Stimulated activated naive CD8-positive, alpha-beta T cell treated with anti-CD3 and anti-CD28 coated beads, Interleukin-15, Interleukin-2, amounts not matched to agents 100 ng/mL and 50 ng/mL, for 24 hours (primary cell): ENCODE data around the gene MSGN1.
A peak's percentile ranks its signal among the peaks of the same experiment; 100 is the strongest.
"Not testable (repeated sequence)": the region's sequence is repeated elsewhere in the genome, so short reads cannot be mapped to it uniquely, and the experiment has no call there.

ENCODE experiments used
- H3K27ac Mint-ChIP-seq: one replicate; pipeline ENCODE4 v1.8.0; 2021; ENCODE audit warnings: mild to moderate bottlenecking, mixed read lengths
- H3K27me3 Mint-ChIP-seq: one replicate; pipeline ENCODE4 v1.8.0; 2021; ENCODE audit warnings: mixed read lengths
- H3K36me3 Mint-ChIP-seq: one replicate; pipeline ENCODE4 v1.8.0; 2021; ENCODE audit warnings: low read depth, mixed read lengths
- H3K4me1 Mint-ChIP-seq: one replicate; pipeline ENCODE4 v1.8.0; 2021; ENCODE audit warnings: low read depth, mixed read lengths
- H3K4me3 Mint-ChIP-seq: one replicate; pipeline ENCODE4 v1.8.0; 2021; ENCODE audit warnings: mild to moderate bottlenecking, mixed read lengths
- H3K9me3 Mint-ChIP-seq: one replicate; pipeline ENCODE4 v1.8.0; 2021; ENCODE audit warnings: mixed read lengths

MSGN1 gene

GRCh38 chr2:17821080-17821479 is 4.8 kb downstream of the MSGN1 start:
- Mint-ChIP-seq H3K27ac (no peak overlapping the region), H3K36me3 (no peaks in the 10 kb centered on the region), H3K4me3 (no peak overlapping the region), H3K9me3 (no peaks in the 10 kb centered on the region), H3K27me3 (peaks cover 19% of the 10 kb centered on the region), H3K4me1 (peaks cover 18% of the 10 kb centered on the region)

GRCh38 chr2:17821535-17822444 is 5.5 kb downstream of the MSGN1 start:
- Mint-ChIP-seq H3K36me3 (no peaks in the 10 kb centered on the region), H3K27ac (peak overlapping the region; percentile 37), H3K27me3 (peaks cover 19% of the 10 kb centered on the region), H3K4me3 (no peak overlapping the region), H3K4me1 (peaks cover 18% of the 10 kb centered on the region), H3K9me3 (no peaks in the 10 kb centered on the region)

- no peak overlapping the region for H3K4me3 Mint-ChIP-seq
- H3K36me3 Mint-ChIP-seq, result no peaks in the 10 kb centered on the region
- H3K27ac Mint-ChIP-seq, result no peak overlapping the region
- H3K4me1 Mint-ChIP-seq, result peaks cover 18% of the 10 kb centered on the region
- H3K27me3 Mint-ChIP-seq, result peaks cover 19% of the 10 kb centered on the region
- H3K9me3 Mint-ChIP-seq, result no peaks in the 10 kb centered on the region
These were observed 6.3 kb downstream of the MSGN1 start for GRCh38 chr2:17822445-17823117.

GRCh38 chr2:17823646-17824045 is 7.4 kb downstream of the MSGN1 start:
- not testable (repeated sequence) for H3K4me3 Mint-ChIP-seq, H3K36me3 Mint-ChIP-seq, H3K9me3 Mint-ChIP-seq
- Mint-ChIP-seq H3K27me3 (peaks cover 19% of the 10 kb centered on the region), H3K4me1 (peaks cover 18% of the 10 kb centered on the region), H3K27ac (peak overlapping the region; percentile 58)

GRCh38 chr2:17827316-17827715 is 11.1 kb downstream of the MSGN1 start:
- H3K4me1 Mint-ChIP-seq, result peaks cover 10% of the 10 kb centered on the region
- H3K27ac Mint-ChIP-seq, result no peak overlapping the region
- H3K36me3 Mint-ChIP-seq, result no peaks in the 10 kb centered on the region
- no peaks in the 10 kb centered on the region for H3K9me3 Mint-ChIP-seq
- peaks cover 44% of the 10 kb centered on the region for H3K27me3 Mint-ChIP-seq
- H3K4me3 Mint-ChIP-seq, result no peak overlapping the region

GRCh38 chr2:17827785-17828184 is 11.5 kb downstream of the MSGN1 start:
- Mint-ChIP-seq H3K27me3 (peaks cover 44% of the 10 kb centered on the region), H3K27ac (no peak overlapping the region), H3K36me3 (no peaks in the 10 kb centered on the region), H3K9me3 (no peaks in the 10 kb centered on the region), H3K4me1 (peaks cover 8% of the 10 kb centered on the region), H3K4me3 (no peak overlapping the region)

GRCh38 chr2:17830053-17831034 is 14.1 kb downstream of the MSGN1 start:
- Mint-ChIP-seq H3K27me3 (peaks cover 30% of the 10 kb centered on the region), H3K4me3 (no peak overlapping the region), H3K27ac (no peak overlapping the region)

GRCh38 chr2:17835516-17835915 is 19.3 kb downstream of the MSGN1 start:
- H3K4me3 Mint-ChIP-seq, result no peak overlapping the region
- no peaks in the 10 kb centered on the region for H3K9me3 Mint-ChIP-seq
- H3K27ac Mint-ChIP-seq, result no peak overlapping the region
- no peaks in the 10 kb centered on the region for H3K36me3 Mint-ChIP-seq
- H3K27me3 Mint-ChIP-seq, result peaks cover 17% of the 10 kb centered on the region
- no peaks in the 10 kb centered on the region for H3K4me1 Mint-ChIP-seq

More at GRCh38 chr2:17830053-17831034, 14.1 kb downstream of the MSGN1 start:
- Mint-ChIP-seq H3K4me1 (no peaks in the 10 kb centered on the region), H3K36me3 (no peaks in the 10 kb centered on the region), H3K9me3 (no peaks in the 10 kb centered on the region)

GRCh38 chr2:17839959-17840358 is 23.7 kb downstream of the MSGN1 start:
- Mint-ChIP-seq H3K9me3 (no peaks in the 10 kb centered on the region), H3K4me3 (no peak overlapping the region), H3K27ac (no peak overlapping the region), H3K36me3 (no peaks in the 10 kb centered on the region), H3K4me1 (no peaks in the 10 kb centered on the region), H3K27me3 (peaks cover 11% of the 10 kb centered on the region)

- H3K4me3 Mint-ChIP-seq, result no peak overlapping the region
- H3K9me3 Mint-ChIP-seq, result no peaks in the 10 kb centered on the region
- H3K27ac Mint-ChIP-seq, result no peak overlapping the region
- no peaks in the 10 kb centered on the region for H3K36me3 Mint-ChIP-seq
- no peaks in the 10 kb centered on the region for H3K4me1 Mint-ChIP-seq
- peaks cover 11% of the 10 kb centered on the region for H3K27me3 Mint-ChIP-seq
These were observed 27.2 kb downstream of the MSGN1 start for GRCh38 chr2:17843457-17843856.

- Mint-ChIP-seq H3K4me3 (no peak overlapping the region), H3K27me3 (peaks cover 8% of the 10 kb centered on the region), H3K4me1 (no peaks in the 10 kb centered on the region), H3K27ac (no peak overlapping the region), H3K36me3 (no peaks in the 10 kb centered on the region), H3K9me3 (no peaks in the 10 kb centered on the region)
These were observed 29.5 kb downstream of the MSGN1 start for GRCh38 chr2:17845806-17846205.

GRCh38 chr2:17846676-17847075 is 30.4 kb downstream of the MSGN1 start:
- Mint-ChIP-seq H3K9me3 (no peaks in the 10 kb centered on the region), H3K4me1 (no peaks in the 10 kb centered on the region), H3K36me3 (no peaks in the 10 kb centered on the region), H3K4me3 (no peak overlapping the region), H3K27me3 (peaks cover 8% of the 10 kb centered on the region), H3K27ac (no peak overlapping the region)

- no peak overlapping the region for H3K27ac Mint-ChIP-seq
- no peaks in the 10 kb centered on the region for H3K36me3 Mint-ChIP-seq
- peaks cover 7% of the 10 kb centered on the region for H3K27me3 Mint-ChIP-seq
- no peaks in the 10 kb centered on the region for H3K9me3 Mint-ChIP-seq
- no peaks in the 10 kb centered on the region for H3K4me1 Mint-ChIP-seq
- no peak overlapping the region for H3K4me3 Mint-ChIP-seq
These were observed 31.0 kb downstream of the MSGN1 start for GRCh38 chr2:17847236-17847635.

GRCh38 chr2:17849275-17849674 is 33.0 kb downstream of the MSGN1 start:
- Mint-ChIP-seq H3K36me3 (no peaks in the 10 kb centered on the region), H3K27ac (no peak overlapping the region), H3K27me3 (peaks cover 4% of the 10 kb centered on the region), H3K9me3 (no peaks in the 10 kb centered on the region), H3K4me1 (no peaks in the 10 kb centered on the region), H3K4me3 (no peak overlapping the region)
